DOHH2 (cell line): ENCODE measurements around the gene ITPRIP.

Experiments used
- H3F3A ChIP-seq: fragments of 200-600 bp; sonication (generic), shearing (Covaris generic); 2 replicates; pipeline ENCODE4 v1.6.0; 2016; ENCODE audit warnings: antibody characterized with exemption, mild to moderate bottlenecking; ENCODE audit not compliant: control insufficient read depth, insufficient read depth
- H3K27ac ChIP-seq: fragments of 200-600 bp; sonication (generic); 2 replicates; pipeline ENCODE4 v1.5.1; 2014; ENCODE audit warnings: low read depth, mild to moderate bottlenecking, low read length, moderate library complexity
- H3K27me3 ChIP-seq: fragments of 200-600 bp; sonication (generic); 2 replicates; pipeline ENCODE4 v1.6.1; 2014; ENCODE audit warnings: mild to moderate bottlenecking, low read length, mixed read lengths; ENCODE audit not compliant: control insufficient read depth
- H3K36me3 ChIP-seq: fragments of 200-600 bp; sonication (generic); 2 replicates; pipeline ENCODE4 v1.6.1; 2014; ENCODE audit warnings: mild to moderate bottlenecking, low read length, moderate library complexity, mixed read lengths; ENCODE audit not compliant: control insufficient read depth
- H3K4me1 ChIP-seq: fragments of 200-600 bp; sonication (generic); 2 replicates; pipeline ENCODE4 v1.6.1; 2014; ENCODE audit warnings: mild to moderate bottlenecking, low read length, mixed read lengths; ENCODE audit not compliant: control insufficient read depth
- H3K4me2 ChIP-seq: fragments of 200-600 bp; sonication (generic); 2 replicates; pipeline ENCODE4 v1.6.0; 2014; ENCODE audit warnings: mild to moderate bottlenecking, low read length, moderate library complexity
- H3K4me3 ChIP-seq: fragments of 200-600 bp; sonication (generic); 2 replicates; pipeline ENCODE4 v1.5.1; 2014; ENCODE audit warnings: mild to moderate bottlenecking, low read length, mixed read lengths
- H3K79me2 ChIP-seq: fragments of 200-600 bp; sonication (generic); 2 replicates; pipeline ENCODE4 v1.6.1; 2014; ENCODE audit warnings: mild to moderate bottlenecking, low read length, mixed read lengths; ENCODE audit not compliant: control insufficient read depth
- H3K9me2 ChIP-seq: fragments of 200-600 bp; sonication (generic); replicated peaks from 2 replicates; pipeline ENCODE4 v1.6.1; 2014; ENCODE audit warnings: mild to moderate bottlenecking, low read length, mixed read lengths; ENCODE audit not compliant: control insufficient read depth
- H3K9me3 ChIP-seq: fragments of 200-600 bp; sonication (generic); 2 replicates; pipeline ENCODE4 v1.6.1; 2014; ENCODE audit warnings: antibody characterized with exemption, low read length, mixed read lengths; ENCODE audit not compliant: control insufficient read depth, insufficient read depth
- H4K20me1 ChIP-seq: fragments of 200-600 bp; sonication (generic); 2 replicates; pipeline ENCODE4 v1.6.0; 2014; ENCODE audit warnings: low read depth, mild to moderate bottlenecking, antibody characterized with exemption, low read length, moderate library complexity; ENCODE audit not compliant: control insufficient read depth, insufficient read depth
- CTCF ChIP-seq: fragments of 200-600 bp; sonication (generic); IDR thresholded peaks from one replicate; pipeline ENCODE4 v1.5.1; 2014; ENCODE audit warnings: antibody characterized with exemption, mild to moderate bottlenecking, low read depth, low read length; ENCODE audit not compliant: poor library complexity, severe bottlenecking
- EZH2phosphoT487 ChIP-seq: fragments of 200-600 bp; sonication (generic); IDR thresholded peaks from 2 replicates; pipeline ENCODE4 v1.6.1; 2017; ENCODE audit warnings: borderline replicate concordance, mild to moderate bottlenecking, antibody characterized with exemption, low read length, moderate library complexity, mixed read lengths

The ITPRIP gene

GRCh38 chr10:104268713-104269645 lies 69.3 kb downstream of the ITPRIP start, which contains the start of gene GSTO2:
Gene GSTO2 (plus strand): TSS chr10:104269184. CDS start chr10:104274916, 5,732 bp downstream.
- no peaks in the 10 kb centered on the region for H3K9me2 ChIP-seq
- no peaks in the 10 kb centered on the region for H4K20me1 ChIP-seq
- H3K79me2 ChIP-seq, result peaks cover 46% of the 10 kb centered on the region
- peak within 1 kb of the TSS; percentile 34; the same call in 1 of the 2 replicates for H3K27ac ChIP-seq
- peak within 1 kb of the TSS; percentile 81 for H3K4me3 ChIP-seq
- H3F3A ChIP-seq, result peaks cover 11% of the 10 kb centered on the region
- TF ChIP-seq EZH2phosphoT487 (no peak), CTCF (no peak)
- 0 out of 2 replicates have a peak, but pooled peaks cover under 1% of the 10 kb centered on the region for H3K27me3 ChIP-seq
- H3K4me1 ChIP-seq, result peaks cover 17% of the 10 kb centered on the region
- H3K4me2 ChIP-seq, result peak within 1 kb of the TSS; percentile 68
- H3K9me3 ChIP-seq, result no peaks in the 10 kb centered on the region
- peaks cover 47% of the 10 kb centered on the region for H3K36me3 ChIP-seq

- no peaks in the 10 kb centered on the region for H3K9me2 ChIP-seq
- H3K36me3 ChIP-seq, result peaks cover 53% of the 10 kb centered on the region
- H3K27ac ChIP-seq, result peak overlapping the region; percentile 34; the same call in 1 of the 2 replicates
- peak overlapping the region; percentile 81 for H3K4me3 ChIP-seq
- no peaks in the 10 kb centered on the region for H3K27me3 ChIP-seq
- no peaks in the 10 kb centered on the region for H4K20me1 ChIP-seq
- peaks cover 17% of the 10 kb centered on the region for H3K4me1 ChIP-seq
- H3K79me2 ChIP-seq, result peaks cover 52% of the 10 kb centered on the region
- H3F3A ChIP-seq, result peaks cover 15% of the 10 kb centered on the region
- no peaks in the 10 kb centered on the region for H3K9me3 ChIP-seq
- no peak for TF ChIP-seq CTCF
- TF ChIP-seq EZH2phosphoT487, result no peak
- peak overlapping the region; percentile 64 for H3K4me2 ChIP-seq
Measured at GRCh38 chr10:104268405-104268712, 69.9 kb downstream of the ITPRIP start.

GRCh38 chr10:104267721-104268404 lies 70.4 kb downstream of the ITPRIP start:
- Histone ChIP-seq H3K27me3 (no peaks in the 10 kb centered on the region), H3K4me2 (peak overlapping the region; percentile 64), H4K20me1 (no peaks in the 10 kb centered on the region), H3K27ac (peak overlapping the region; percentile 34; the same call in 1 of the 2 replicates), H3K36me3 (peaks cover 58% of the 10 kb centered on the region), H3K79me2 (peaks cover 54% of the 10 kb centered on the region), H3K4me3 (peak overlapping the region; percentile 81), H3K9me3 (no peaks in the 10 kb centered on the region), H3F3A (peaks cover 16% of the 10 kb centered on the region), H3K9me2 (no peaks in the 10 kb centered on the region), H3K4me1 (peaks cover 17% of the 10 kb centered on the region)
- TF ChIP-seq EZH2phosphoT487 (no peak), CTCF (no peak)
